ENCODE measurements around the gene DPYD. TPM values are rescaled to one million over a fixed set of nuclear protein-coding genes. Genes with fewer than 3 reads are reported as not detected.

Gene DPYD
- total RNA-seq, 1 donor from 2014 or later = 8.5 TPM

- Mint-ChIP-seq H3K9me3 (no peaks in the 10 kb centered on the region), H3K4me3 (no peak overlapping the region), H3K27me3 (no peaks in the 10 kb centered on the region), H3K27ac (no peak overlapping the region), H3K36me3 (no peaks in the 10 kb centered on the region), H3K4me1 (ENCODE audit: unreplicated experiment) (no peaks in the 10 kb centered on the region)
- no peak for TF ChIP-seq CTCF (conservative IDR thresholded peaks at IDR 0.05)
- no peak for DNase-seq (ENCODE audit: extremely low spot score, unreplicated experiment)
Observed at GRCh38 chr1:97824200-97824599, 96.6 kb downstream of the DPYD start.

DNA sequence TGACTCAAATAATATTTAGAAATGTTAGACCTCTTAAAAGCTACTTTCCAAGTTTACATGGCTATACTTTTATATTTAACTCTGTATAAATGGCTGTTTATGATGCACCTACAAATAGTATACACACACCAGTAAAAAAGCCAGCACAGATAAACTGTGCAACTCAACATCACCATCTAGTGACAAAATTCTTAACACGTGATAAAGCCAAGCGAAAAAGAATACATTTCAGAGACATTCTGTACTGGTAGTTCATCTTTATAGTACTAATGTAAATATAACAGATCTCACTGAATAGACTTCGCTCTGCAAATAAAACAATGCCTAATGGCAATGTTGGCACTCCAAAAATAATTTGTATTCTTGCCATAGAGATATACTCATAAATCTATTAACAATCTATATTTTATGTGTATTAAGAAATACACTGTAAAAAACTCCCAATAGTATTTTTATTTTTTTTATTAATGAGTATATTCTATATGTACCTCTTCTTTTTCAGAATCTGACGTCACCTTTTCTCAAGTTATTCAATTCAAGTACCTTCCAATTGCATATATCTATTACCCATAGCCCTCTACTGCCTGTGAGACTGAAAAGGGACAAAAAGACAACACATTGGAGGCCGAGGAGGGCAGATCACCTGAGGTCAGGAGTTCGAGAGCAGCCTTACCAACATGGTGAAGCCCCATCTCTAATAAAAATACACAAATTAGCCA, 100.2 kb downstream of the DPYD start:
- no peaks in the 10 kb centered on the region for H3K4me1 Mint-ChIP-seq (ENCODE audit: unreplicated experiment)
- H3K9me3 Mint-ChIP-seq = no peaks in the 10 kb centered on the region
- H3K36me3 Mint-ChIP-seq = no peaks in the 10 kb centered on the region
- no peak overlapping the region for H3K4me3 Mint-ChIP-seq
- peak; percentile 75 for TF ChIP-seq CTCF (conservative IDR thresholded peaks at IDR 0.05)
- no peak overlapping the region for H3K27ac Mint-ChIP-seq
- no peak for DNase-seq (ENCODE audit: extremely low spot score, unreplicated experiment)
- no peaks in the 10 kb centered on the region for H3K27me3 Mint-ChIP-seq

DNA sequence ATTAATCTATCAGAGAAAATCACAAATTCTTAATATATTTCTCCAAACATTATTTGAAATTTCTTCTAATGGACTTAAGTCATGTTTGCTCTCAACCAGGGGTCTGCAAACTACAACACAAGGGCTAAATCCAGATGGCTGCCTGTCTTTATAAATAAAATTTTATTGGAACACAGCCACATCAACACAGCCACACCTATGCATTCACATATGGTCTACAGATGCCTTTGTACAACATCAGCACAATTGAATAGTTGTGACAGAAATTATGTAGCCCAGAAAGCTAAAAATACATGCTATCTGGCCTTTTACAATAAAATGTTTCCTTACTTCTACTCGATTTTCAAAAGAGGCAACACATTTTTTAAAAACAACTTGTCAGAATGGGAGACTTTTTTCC, 103.9 kb downstream of the DPYD start:
- no peak for DNase-seq (ENCODE audit: extremely low spot score, unreplicated experiment)
- Mint-ChIP-seq H3K9me3 (no peaks in the 10 kb centered on the region), H3K27ac (no peak overlapping the region), H3K4me3 (no peak overlapping the region), H3K27me3 (no peaks in the 10 kb centered on the region), H3K36me3 (no peaks in the 10 kb centered on the region), H3K4me1 (ENCODE audit: unreplicated experiment) (no peaks in the 10 kb centered on the region)
- TF ChIP-seq CTCF (conservative IDR thresholded peaks at IDR 0.05) = no peak

- Mint-ChIP-seq H3K9me3 (no peaks in the 10 kb centered on the region), H3K4me1 (ENCODE audit: unreplicated experiment) (no peaks in the 10 kb centered on the region), H3K36me3 (peaks cover 4% of the 10 kb centered on the region), H3K4me3 (no peak overlapping the region), H3K27ac (no peak overlapping the region), H3K27me3 (no peaks in the 10 kb centered on the region)
- DNase-seq (ENCODE audit: extremely low spot score, unreplicated experiment) = no peak
- TF ChIP-seq CTCF (conservative IDR thresholded peaks at IDR 0.05) = no peak
Observed at GRCh38 chr1:97814804-97815203, 106.0 kb downstream of the DPYD start.

- Mint-ChIP-seq H3K4me3 (no peak overlapping the region), H3K27ac (no peak overlapping the region), H3K4me1 (ENCODE audit: unreplicated experiment) (no peaks in the 10 kb centered on the region), H3K27me3 (no peaks in the 10 kb centered on the region), H3K36me3 (peaks cover 4% of the 10 kb centered on the region), H3K9me3 (no peaks in the 10 kb centered on the region)
- no peak for DNase-seq (ENCODE audit: extremely low spot score, unreplicated experiment)
- TF ChIP-seq CTCF (conservative IDR thresholded peaks at IDR 0.05) = no peak
Observed at GRCh38 chr1:97814121-97814520, 106.7 kb downstream of the DPYD start.
